ENCODE measurements around the gene ATP10D. TPM values are rescaled to one million over a fixed set of nuclear protein-coding genes. Genes with fewer than 3 reads are reported as not detected.

Gene ATP10D
- total RNA-seq, 1 experiment from 2014 or later, result 5.1 TPM

- TF ChIP-seq ELF1 (IDR thresholded peaks at IDR 0.05; ENCODE audit: borderline replicate concordance, low read depth), result no peak
Measured at GRCh38 chr4:47639531-47639930, 154.5 kb downstream of the ATP10D start (continued).

DNA sequence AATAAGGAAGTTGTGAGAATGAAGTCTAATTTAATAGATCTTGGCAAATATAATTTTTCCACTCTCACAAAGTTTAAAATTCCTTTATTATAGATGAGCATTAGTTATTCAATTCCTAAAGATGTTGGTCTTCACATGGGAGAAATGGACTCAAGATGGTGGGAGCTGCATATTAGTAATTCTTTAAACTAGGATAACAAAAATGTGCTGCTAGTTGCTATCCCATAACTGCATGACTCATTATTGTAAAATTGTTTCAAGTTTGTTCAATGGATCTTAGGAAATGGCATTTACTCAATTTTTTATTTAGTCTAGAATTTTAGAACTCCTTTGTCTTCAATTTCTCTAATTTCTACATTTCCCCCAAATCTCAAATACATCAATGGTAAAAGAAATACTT, 155.8 kb downstream of the ATP10D start:
- DNase-seq (ENCODE audit: low read depth, low spot score) (no peak), ATAC-seq (no peak)
- no peaks in the 10 kb centered on the region for H3K9me2 ChIP-seq (ENCODE audit: insufficient read depth)
- no peak for TF ChIP-seq ATF3 (IDR thresholded peaks at IDR 0.05)
- TF ChIP-seq ZBTB33 (IDR thresholded peaks at IDR 0.05; ENCODE audit: extremely low read depth, insufficient replicate concordance, low read length), result no peak
- no peak for TF ChIP-seq SIN3A (IDR thresholded peaks at IDR 0.05; ENCODE audit: low read depth)
- no peak for TF ChIP-seq SRF (IDR thresholded peaks at IDR 0.05; ENCODE audit: low read depth)
- TF ChIP-seq ZFX (IDR thresholded peaks at IDR 0.05), result no peak
- TF ChIP-seq EZH2phosphoT487 (IDR thresholded peaks at IDR 0.05; ENCODE audit: borderline replicate concordance), result no peak
- no peak for TF ChIP-seq RAD21 (IDR thresholded peaks at IDR 0.05; ENCODE audit: low read depth)
- TF ChIP-seq MAX (IDR thresholded peaks at IDR 0.05), result no peak
- TF ChIP-seq JUND (IDR thresholded peaks at IDR 0.05), result no peak
- no peak for TF ChIP-seq CEBPB (IDR thresholded peaks at IDR 0.05; ENCODE audit: low read depth)
- no peak for TF ChIP-seq SP1 (IDR thresholded peaks at IDR 0.05; ENCODE audit: low read depth)
- H3K9me3 ChIP-seq (ENCODE audit: control insufficient read depth in 1 of 2, insufficient read depth in 1 of 2, low read depth in 1 of 2, low read length in 2 of 2), result no peaks in the 10 kb centered on the region
- intact Hi-C loops (cut with micrococcal nuclease), result no loop called here
- no peak overlapping the region for H3K9ac ChIP-seq (ENCODE audit: low read length)
- H3K27me3 ChIP-seq (ENCODE audit: insufficient read depth, low read length), result no peaks in the 10 kb centered on the region
- no peaks in the 10 kb centered on the region for H4K20me1 ChIP-seq (ENCODE audit: insufficient read depth)
- no peaks in the 10 kb centered on the region for H3K36me3 ChIP-seq (ENCODE audit: control insufficient read depth in 1 of 2, insufficient read depth in 2 of 2, low read length in 2 of 2)
- no peak overlapping the region for H3K4me2 ChIP-seq (ENCODE audit: low read length)
- peaks cover 0 to 8% of the 10 kb centered on the region in 2 experiments; a peak in 2 of 4 replicates for H3K4me1 ChIP-seq (ENCODE audit: control insufficient read depth in 1 of 2, insufficient read depth in 2 of 2, low read length in 2 of 2)
- ChIA-PET CTCF (no interaction called here), POLR2A (no interaction called here), RAD21 (ENCODE audit: low non-redundant PET in 1 of 2, low total read pairs in 2 of 2, uncharacterized antibody in 2 of 2, unreplicated experiment in 2 of 2) (no interaction called here)
- no TSS peak for BruUV-seq (replicated peaks)
- no peak overlapping the region for H3K27ac ChIP-seq (ENCODE audit: low read depth, low read length)
- no peaks in the 10 kb centered on the region for H3K79me2 ChIP-seq (ENCODE audit: insufficient read depth, low read length)
- no peak overlapping the region for H2AFZ ChIP-seq (ENCODE audit: low read depth, low read length, poor library complexity, severe bottlenecking)
- H3K4me3 ChIP-seq (replicated peaks in 1 of 2; ENCODE audit: low read depth in 1 of 2, low read length in 2 of 2), result no peak overlapping the region

Data from HCT116 (cell line).